DMS79 (cell line): ENCODE results near the gene PRR5.
"Not testable (repeated sequence)": the region's sequence is repeated elsewhere in the genome, so short reads cannot be mapped to it uniquely, and the experiment has no call there.

Experiments
- DNase-seq: peaks from one replicate; lab custom pipeline; 2025; lab: John Stamatoyannopoulos, UW

PRR5 gene

GRCh38 chr22:44673406-44673805 lies 28.6 kb upstream of the PRR5 start:
- no peak for DNase-seq

- DNase-seq: not testable (repeated sequence)
These were observed 26.0 kb upstream of the PRR5 start for GRCh38 chr22:44676066-44676440.

GRCh38 chr22:44676441-44677352 lies 25.3 kb upstream of the PRR5 start:
- no peak for DNase-seq

- DNase-seq: no peak
These were observed 24.6 kb upstream of the PRR5 start for GRCh38 chr22:44677353-44677840.

DNA sequence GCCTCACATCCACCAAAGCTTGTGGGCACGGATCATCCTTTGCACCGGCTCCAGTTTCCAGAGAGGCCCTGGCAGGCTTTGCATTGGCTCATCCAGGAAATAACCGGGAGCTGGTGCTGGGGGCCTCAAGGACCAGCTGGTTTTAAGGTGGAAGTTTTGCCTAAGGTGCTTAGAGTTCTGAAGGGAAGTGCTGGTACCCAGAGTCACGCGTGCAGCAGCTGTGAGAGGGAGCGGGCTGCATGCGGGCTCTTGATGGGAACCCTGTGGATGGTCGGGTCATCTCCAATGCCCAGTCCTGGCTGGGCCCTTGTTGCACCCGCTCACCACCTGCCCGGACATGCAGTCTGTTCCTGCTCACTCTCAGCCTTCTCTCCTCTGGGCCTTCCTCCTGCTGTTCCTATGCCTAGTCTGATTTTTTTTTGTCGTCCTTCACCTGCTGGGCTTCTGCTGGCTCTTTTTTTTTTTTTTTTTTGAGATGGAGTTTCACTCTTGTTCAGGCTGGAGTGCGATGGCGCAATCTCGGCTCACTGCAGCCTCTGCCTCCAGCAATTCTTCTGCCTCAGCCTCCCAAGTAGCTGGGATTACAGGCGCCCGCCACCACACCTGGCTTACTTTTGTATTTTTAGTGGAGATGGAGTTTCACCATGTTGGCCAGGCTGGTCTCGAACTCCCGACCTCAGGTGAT lies 24.0 kb upstream of the PRR5 start:
- DNase-seq: no peak

- no peak for DNase-seq
These were observed 23.3 kb upstream of the PRR5 start for GRCh38 chr22:44678556-44679305.

- DNase-seq: not testable (repeated sequence)
These were observed 22.7 kb upstream of the PRR5 start for GRCh38 chr22:44679306-44679647.

DNA sequence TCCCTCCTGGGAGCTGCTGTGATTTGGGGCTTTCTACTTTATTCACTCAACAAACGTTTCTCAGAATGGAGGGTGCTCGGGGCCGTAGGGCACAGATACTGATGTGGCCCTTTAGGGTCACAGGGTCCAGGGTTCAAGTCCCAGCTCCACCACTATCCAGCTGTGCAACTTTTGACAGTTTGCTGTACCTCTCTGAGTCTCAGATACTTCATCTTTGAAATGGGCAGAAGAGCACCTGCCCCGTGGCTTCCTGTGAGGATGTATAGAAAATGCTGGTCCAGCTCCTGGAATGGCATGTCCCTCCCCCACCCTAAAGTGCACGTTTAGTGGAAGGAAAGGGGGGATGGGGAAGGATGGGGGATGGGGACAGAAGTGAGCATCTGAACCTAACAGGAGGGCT lies 21.9 kb upstream of the PRR5 start:
- no peak for DNase-seq

DNA sequence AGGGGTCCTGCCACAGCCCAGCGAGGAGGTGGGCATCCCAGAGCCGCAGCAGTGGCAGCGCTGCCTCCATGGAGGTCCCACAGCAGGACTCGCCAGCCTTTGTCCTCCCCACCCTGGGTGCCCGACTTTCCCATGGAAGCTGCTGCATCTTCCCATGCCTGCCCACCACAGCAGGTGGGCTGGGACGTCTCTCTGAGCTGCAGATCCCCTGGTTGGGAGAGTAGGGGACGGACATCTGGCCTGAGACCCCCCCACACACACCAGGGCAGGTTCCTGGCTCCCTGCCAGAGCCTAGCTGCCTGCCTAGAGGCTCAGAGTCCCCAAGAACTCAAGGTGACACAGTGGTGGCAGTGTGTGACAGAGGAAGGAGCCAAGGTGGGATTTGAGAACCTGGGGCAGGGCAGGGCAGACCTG lies 21.5 kb upstream of the PRR5 start:
- DNase-seq: no peak

DNA sequence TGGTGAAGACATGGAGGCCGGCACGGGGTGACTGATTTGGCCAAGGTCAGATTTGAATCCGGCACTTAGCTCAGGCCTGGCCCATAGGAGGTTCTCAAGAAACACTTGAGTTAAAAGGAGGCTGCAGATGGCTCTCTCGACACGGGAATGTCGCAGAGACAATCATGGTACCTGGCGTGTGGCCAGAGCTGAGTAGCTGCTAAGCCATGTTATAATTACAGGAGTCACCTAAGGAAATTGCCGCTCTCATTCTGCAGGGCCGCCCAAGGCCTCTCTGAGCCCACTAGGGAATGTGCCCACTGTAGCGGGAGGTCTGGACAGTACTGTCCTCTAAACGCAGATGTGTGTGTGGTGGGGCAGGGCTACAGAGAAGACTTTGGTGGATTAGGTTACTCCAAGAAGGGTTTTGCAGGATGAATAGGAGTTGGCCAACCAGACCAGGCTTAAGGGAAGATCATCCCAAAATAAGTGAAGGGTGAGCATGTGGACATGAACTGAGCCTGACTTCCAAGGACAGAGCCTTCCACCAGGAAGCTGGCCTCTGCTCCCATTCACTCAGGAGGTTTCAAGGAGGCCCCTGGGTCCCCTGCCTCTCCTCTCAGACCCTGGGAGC lies 19.3 kb upstream of the PRR5 start:
- DNase-seq: no peak

DNA sequence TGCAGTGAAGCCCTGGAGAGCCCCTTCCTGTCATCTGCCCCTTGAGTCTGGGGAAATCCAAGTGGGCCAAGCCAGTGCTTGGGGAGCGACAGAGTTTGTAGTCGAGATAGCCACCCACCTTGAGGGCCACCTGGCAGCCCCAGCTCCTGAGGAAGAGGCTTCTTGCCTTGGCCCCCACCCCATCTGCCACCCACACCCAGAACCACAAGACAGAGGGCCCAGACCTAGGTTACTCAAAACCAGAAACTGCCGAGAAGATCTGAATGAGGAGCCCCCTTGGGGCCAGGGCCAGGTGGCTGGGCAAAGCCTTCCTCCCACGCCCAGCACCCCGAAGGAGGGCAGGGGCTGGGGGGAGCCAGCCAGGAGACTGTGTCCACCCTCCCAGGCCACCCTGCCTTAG lies 18.8 kb upstream of the PRR5 start:
- DNase-seq: no peak

DNA sequence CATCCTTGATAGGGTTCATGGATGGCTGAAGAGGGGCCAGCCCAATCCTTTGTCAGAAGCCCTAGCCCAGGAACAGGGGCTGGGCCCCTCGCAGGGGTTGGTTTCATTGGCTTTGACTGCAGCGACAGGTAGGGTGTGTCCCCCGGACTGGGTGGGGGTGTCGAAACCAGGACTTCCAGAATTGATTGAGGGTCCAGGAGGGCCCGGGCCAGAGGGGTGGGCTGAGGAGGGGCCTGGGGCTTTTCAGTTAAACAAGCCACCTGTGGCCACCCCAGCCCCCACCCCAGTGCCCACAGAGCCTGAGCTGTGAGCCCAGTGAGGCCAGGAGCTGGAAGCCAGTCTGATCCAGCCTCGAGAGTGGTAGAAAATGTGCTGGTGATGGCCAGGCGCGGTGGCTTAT lies 18.1 kb upstream of the PRR5 start:
- no peak for DNase-seq

DNA sequence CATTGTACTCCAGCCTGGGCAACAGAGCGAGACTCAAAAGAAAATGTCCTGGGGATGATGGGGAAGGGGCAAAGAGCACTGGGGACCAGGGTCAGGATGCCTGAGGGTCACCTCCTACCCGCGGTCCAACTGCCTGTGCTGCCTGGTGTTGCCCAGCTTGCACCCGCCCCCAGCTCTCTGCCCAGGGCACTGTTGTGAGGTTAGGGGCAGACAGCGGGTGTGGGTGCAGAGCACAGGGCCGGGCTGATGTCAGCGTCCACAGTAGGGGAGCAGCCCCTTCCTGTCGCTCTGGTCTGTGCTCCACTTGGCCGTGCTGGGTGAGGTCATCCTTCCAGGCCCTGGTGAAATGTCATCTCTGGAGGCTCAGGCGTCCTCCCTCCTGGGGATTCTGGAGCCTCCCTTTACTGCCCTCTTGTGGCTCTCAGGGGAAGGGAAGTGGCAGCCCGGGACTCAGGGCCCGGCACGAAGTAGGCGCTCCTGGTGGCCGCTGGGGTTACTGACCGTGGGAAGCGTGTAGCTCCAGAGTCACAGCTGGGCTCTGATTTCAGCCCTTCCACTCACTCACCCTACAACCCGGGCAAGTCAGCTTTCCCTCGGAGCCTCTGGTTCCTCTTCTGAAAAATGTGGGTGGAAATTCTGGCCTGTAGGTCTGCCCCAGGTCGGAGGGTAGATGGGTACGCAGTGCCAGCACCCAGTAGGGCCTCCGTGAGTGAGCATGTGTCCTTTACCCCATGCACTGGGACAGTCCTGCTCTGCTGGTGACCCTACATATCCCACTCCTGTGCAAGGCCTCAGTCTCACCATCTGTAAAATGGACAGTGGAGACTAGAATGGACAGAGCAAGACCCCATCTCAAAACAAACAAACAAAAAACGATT lies 17.3 kb upstream of the PRR5 start:
- DNase-seq: no peak

DNA sequence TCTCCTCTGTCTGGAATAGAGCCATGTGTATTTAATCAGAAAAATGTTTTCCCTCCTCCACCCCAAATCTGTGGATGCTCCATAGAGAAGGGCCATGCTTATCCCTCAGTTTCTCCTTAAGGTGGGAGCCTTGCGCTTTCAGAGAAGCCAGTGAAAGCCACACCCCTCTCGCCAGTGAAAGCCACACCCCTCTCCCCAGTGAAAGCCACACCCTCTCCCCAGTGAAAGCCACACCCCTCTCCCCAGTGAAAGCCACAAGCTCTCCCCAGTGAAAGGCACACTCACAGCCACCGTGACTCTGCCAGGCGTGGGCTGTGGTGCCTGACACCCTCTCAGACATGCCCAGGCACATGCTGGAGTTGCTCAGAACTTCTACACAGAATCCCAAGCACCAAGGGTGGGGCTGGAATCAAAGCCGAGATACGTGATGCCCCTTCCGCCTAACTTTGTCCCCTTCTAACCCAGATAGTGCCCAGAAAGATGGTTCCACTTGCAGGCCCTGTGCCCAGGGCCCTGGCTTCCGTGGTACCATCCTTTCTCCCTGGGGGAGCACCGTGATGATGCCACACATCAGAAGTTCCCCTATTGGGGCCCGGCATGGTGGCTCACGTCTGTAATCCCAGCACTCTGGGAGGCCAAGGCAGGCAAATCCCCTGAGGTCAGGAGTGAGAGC lies 16.5 kb upstream of the PRR5 start:
- no peak for DNase-seq

DNA sequence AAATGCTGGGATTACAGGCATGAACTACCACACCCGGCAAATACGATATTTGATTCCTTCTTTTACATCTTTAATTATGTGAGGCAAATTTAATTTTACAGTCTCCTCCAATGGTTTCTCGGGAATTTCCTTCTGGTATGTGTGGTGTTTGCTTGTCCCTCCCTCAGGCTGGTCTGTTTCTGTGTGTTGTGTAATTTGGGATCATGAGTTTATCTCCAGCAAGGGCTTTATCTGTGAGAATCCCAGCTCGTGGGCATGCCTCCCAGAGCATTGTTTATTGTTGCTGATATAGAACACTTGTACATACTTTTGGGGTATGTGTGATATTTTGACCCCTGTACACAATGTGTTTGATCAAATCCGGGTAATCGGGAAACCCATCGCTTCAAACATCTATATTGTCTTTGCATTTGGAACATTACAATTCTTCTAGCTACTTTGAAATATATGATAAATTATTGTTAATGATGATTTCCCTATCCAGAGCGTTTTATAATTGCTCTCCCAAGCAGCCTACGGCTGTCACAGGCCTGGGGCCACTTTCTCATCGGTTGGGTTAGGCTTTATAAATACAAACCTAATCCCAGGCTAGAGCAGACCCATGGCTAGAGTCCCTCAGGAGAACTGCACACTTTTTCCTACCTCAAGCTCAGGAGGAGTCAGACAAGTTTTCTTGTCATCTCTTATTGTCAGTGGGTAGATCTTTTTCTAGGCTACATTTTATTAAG lies 15.0 kb upstream of the PRR5 start:
- DNase-seq: no peak

- DNase-seq: no peak
These were observed 12.8 kb upstream of the PRR5 start for GRCh38 chr22:44689173-44689572.

GRCh38 chr22:44689915-44690524 lies 12.0 kb upstream of the PRR5 start:
- DNase-seq: no peak

DNA sequence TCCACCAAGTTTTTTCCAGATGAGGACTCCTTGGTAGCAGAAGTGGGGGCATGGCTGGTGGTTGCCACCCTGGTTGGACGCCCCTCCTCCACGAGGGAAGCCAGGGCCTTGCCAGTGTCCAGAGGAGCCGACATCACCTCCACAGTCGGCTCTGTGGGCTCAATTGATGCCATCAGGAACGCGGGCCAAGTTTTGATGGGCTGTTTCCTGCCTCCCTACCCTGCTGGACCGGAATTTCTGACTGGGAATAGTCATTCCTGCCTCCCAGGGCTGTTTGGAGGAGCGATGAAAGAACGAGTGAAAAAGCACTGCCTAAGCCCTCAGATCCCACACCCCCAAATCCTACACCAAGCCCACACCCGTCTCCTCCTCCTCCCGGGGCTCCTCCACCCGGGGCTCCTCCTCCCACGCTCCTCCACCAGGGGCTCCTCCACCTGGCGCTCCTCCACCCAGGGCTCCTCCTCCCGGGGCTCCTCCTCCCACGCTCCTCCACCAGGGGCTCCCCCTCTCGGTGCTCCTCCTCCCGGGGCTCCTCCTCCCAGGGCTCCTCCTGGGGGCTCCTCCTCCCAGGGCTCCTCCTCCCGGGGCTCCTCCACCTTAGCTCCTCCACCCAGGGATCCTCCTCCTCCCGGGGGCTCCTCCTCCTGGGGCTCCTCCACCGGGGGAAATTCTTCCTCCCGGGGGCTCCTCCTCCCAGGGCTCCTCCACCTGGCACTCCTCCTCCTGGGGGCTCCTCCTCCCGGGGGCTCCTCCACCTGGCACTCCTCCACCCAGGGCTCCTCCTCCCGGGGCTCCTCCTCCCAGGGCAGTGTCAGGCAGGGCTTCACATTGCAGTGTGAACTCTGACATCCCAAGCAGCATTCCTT lies 10.0 kb upstream of the PRR5 start:
- DNase-seq: no peak

DNA sequence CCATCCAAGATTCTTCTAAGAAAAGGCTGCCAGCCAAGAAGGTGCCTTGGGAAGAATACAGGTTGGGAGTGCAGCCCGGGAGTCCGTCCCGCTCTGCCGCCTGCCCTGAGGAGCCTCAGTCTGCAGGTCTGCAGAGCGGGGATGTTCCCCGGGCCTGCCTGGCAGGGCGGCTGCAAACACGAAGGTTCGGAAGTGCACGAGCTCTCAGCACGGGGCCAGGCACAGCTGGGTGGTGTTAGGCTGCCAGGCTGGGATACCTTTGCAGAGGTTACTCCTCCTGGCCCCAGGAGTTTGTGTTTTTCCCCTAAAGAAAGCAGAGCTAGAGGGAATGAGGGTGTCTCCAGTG lies 9.4 kb upstream of the PRR5 start:
- DNase-seq: no peak
